ENCODE data around the gene DNER. TPM values are rescaled to one million over a fixed set of nuclear protein-coding genes. Genes with fewer than 3 reads are reported as not detected.

The DNER gene
- polyA plus RNA-seq, 1 donor (not counting 4 experiments of a cell fraction or from before 2014, with no cell fraction given) = 8.5 TPM

DNA sequence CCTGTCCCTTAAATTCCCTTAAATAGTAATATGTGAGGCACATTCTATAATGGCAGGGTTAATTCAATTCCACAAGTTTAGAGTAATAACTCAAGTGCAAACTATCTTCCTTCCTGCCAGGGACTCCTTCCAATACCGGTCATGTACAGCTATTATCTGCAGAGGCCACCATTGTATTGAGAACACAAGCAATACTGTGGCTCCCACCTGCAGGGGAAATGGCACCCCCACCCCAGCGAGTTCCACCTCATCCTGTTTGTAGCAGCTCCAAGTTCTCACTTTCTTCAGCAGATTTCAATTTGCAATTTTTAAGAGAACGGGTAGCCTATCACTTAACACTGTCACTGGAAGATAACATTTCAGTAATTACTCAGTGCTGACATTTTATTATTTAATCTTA, 271.2 kb downstream of the DNER start:
- no peak overlapping the region for H3K4me2 ChIP-seq (ENCODE audit: control insufficient read depth, extremely low read depth, insufficient read depth, low read depth, low read length)
- no peaks in the 10 kb centered on the region for H3K36me3 ChIP-seq (ENCODE audit: control insufficient read depth in 2 of 2, extremely low read depth in 1 of 2, insufficient read depth in 2 of 2, low read length in 2 of 2)
- no peak for TF ChIP-seq EZH2 (IDR thresholded peaks at IDR 0.05; ENCODE audit: low read length)
- TF ChIP-seq, protein P1, sequence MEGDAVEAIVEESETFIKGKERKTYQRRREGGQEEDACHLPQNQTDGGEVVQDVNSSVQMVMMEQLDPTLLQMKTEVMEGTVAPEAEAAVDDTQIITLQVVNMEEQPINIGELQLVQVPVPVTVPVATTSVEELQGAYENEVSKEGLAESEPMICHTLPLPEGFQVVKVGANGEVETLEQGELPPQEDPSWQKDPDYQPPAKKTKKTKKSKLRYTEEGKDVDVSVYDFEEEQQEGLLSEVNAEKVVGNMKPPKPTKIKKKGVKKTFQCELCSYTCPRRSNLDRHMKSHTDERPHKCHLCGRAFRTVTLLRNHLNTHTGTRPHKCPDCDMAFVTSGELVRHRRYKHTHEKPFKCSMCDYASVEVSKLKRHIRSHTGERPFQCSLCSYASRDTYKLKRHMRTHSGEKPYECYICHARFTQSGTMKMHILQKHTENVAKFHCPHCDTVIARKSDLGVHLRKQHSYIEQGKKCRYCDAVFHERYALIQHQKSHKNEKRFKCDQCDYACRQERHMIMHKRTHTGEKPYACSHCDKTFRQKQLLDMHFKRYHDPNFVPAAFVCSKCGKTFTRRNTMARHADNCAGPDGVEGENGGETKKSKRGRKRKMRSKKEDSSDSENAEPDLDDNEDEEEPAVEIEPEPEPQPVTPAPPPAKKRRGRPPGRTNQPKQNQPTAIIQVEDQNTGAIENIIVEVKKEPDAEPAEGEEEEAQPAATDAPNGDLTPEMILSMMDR (optimal IDR thresholded peaks at IDR 0.05 in 1 of 3, IDR thresholded peaks at IDR 0.05 in 1 of 3, conservative IDR thresholded peaks at IDR 0.05 in 1 of 3; ENCODE audit: extremely low read depth in 1 of 3, insufficient read depth in 2 of 3, low read length in 3 of 3) = no peak
- FAIRE-seq = no peak
- H3K27ac ChIP-seq (ENCODE audit: control insufficient read depth, insufficient read depth, low read length) = no peak overlapping the region
- no peaks in the 10 kb centered on the region for H3K9me3 ChIP-seq (ENCODE audit: control insufficient read depth, low read depth, low read length)
- no peak for DNase-seq (ENCODE audit: low read depth, low spot score)
- H3K9me1 ChIP-seq (ENCODE audit: control insufficient read depth, extremely low read depth, insufficient read depth, low read length) = no peaks in the 10 kb centered on the region
- no peak overlapping the region for H3K4me3 ChIP-seq (ENCODE audit: control insufficient read depth in 2 of 3, extremely low read depth in 1 of 3, insufficient read depth in 2 of 3, low read depth in 1 of 3, low read length in 3 of 3)
- no peaks in the 10 kb centered on the region for H3K79me2 ChIP-seq (ENCODE audit: control insufficient read depth, insufficient read depth, low read length)
- no peak overlapping the region for H2AFZ ChIP-seq (ENCODE audit: control insufficient read depth, low read length)
- no peaks in the 10 kb centered on the region for H4K20me1 ChIP-seq (ENCODE audit: control insufficient read depth, extremely low read depth, insufficient read depth, low read length)
- H3K27me3 ChIP-seq (ENCODE audit: control insufficient read depth, extremely low read depth, insufficient read depth, low read length) = no peaks in the 10 kb centered on the region
- peaks cover 21% of the 10 kb centered on the region for H3K4me1 ChIP-seq (ENCODE audit: control insufficient read depth, extremely low read depth, insufficient read depth, low read length)
- dilution Hi-C loops (cut with MboI; ENCODE audit: extremely low pct_ligation_motif_present, low sequenced_read_pairs) = no loop called here
- no peak overlapping the region for H3K9ac ChIP-seq (ENCODE audit: control insufficient read depth, extremely low read depth, insufficient read depth, low read length)

GRCh38 chr2:229438430-229439159, 275.8 kb downstream of the DNER start:
- TF ChIP-seq EZH2 (IDR thresholded peaks at IDR 0.05; ENCODE audit: low read length) = no peak
- TF ChIP-seq, protein P1 (optimal IDR thresholded peaks at IDR 0.05 in 1 of 3, IDR thresholded peaks at IDR 0.05 in 1 of 3, conservative IDR thresholded peaks at IDR 0.05 in 1 of 3; ENCODE audit: extremely low read depth in 1 of 3, insufficient read depth in 2 of 3, low read length in 3 of 3) = no peak
- Histone ChIP-seq H3K9me3 (ENCODE audit: control insufficient read depth, low read depth, low read length) (no peaks in the 10 kb centered on the region), H3K4me3 (ENCODE audit: control insufficient read depth in 2 of 3, extremely low read depth in 1 of 3, insufficient read depth in 2 of 3, low read depth in 1 of 3, low read length in 3 of 3) (no peak overlapping the region), H3K9me1 (ENCODE audit: control insufficient read depth, extremely low read depth, insufficient read depth, low read length) (no peaks in the 10 kb centered on the region), H3K9ac (ENCODE audit: control insufficient read depth, extremely low read depth, insufficient read depth, low read length) (no peak overlapping the region), H3K79me2 (ENCODE audit: control insufficient read depth, insufficient read depth, low read length) (no peaks in the 10 kb centered on the region), H4K20me1 (ENCODE audit: control insufficient read depth, extremely low read depth, insufficient read depth, low read length) (no peaks in the 10 kb centered on the region), H3K27ac (ENCODE audit: control insufficient read depth, insufficient read depth, low read length) (no peak overlapping the region), H3K27me3 (ENCODE audit: control insufficient read depth, extremely low read depth, insufficient read depth, low read length) (no peaks in the 10 kb centered on the region), H3K4me2 (ENCODE audit: control insufficient read depth, extremely low read depth, insufficient read depth, low read depth, low read length) (no peak overlapping the region), H3K4me1 (ENCODE audit: control insufficient read depth, extremely low read depth, insufficient read depth, low read length) (no peaks in the 10 kb centered on the region), H2AFZ (ENCODE audit: control insufficient read depth, low read length) (no peak overlapping the region), H3K36me3 (ENCODE audit: control insufficient read depth in 2 of 2, extremely low read depth in 1 of 2, insufficient read depth in 2 of 2, low read length in 2 of 2) (no peaks in the 10 kb centered on the region)
- dilution Hi-C loops (cut with MboI; ENCODE audit: extremely low pct_ligation_motif_present, low sequenced_read_pairs) = no loop called here
- no peak for DNase-seq (ENCODE audit: low read depth, low spot score)
- FAIRE-seq = no peak

Data from keratinocyte (primary cell).